ENCODE data around the gene PRSS1.
A peak's percentile ranks its signal among the peaks of the same experiment; 100 is the strongest.

The PRSS1 gene

GRCh38 chr7:142796501-142797390, 47.5 kb downstream of the PRSS1 start:
- peak; percentile 77 for DNase-seq

- DNase-seq, result peak; percentile 87
These were observed 48.4 kb downstream of the PRSS1 start for GRCh38 chr7:142797391-142798377.

- peak; percentile 80 for DNase-seq
These were observed 49.5 kb downstream of the PRSS1 start for GRCh38 chr7:142798451-142799436.

GRCh38 chr7:142799437-142799835, 50.2 kb downstream of the PRSS1 start:
- DNase-seq, result no peak

- DNase-seq, result no peak
These were observed 50.8 kb downstream of the PRSS1 start for GRCh38 chr7:142800088-142800487.

- DNase-seq, result peak; percentile 78
These were observed 51.5 kb downstream of the PRSS1 start for GRCh38 chr7:142800699-142801260.

- no peak for DNase-seq
These were observed 52.5 kb downstream of the PRSS1 start for GRCh38 chr7:142801601-142802295.

- DNase-seq, result no peak
These were observed 53.0 kb downstream of the PRSS1 start for GRCh38 chr7:142802301-142802700.

Data from activated CD8-positive, alpha-beta memory T cell treated with anti-CD3 and anti-CD28 coated beads for 24 hours (primary cell).